Measurements from ENCODE around the gene RCC2. TPM values are rescaled to one million over a fixed set of nuclear protein-coding genes. Genes with fewer than 3 reads are reported as not detected.

Gene RCC2
- total RNA-seq, 1 donor from 2014 or later: 57.2 TPM

DNA sequence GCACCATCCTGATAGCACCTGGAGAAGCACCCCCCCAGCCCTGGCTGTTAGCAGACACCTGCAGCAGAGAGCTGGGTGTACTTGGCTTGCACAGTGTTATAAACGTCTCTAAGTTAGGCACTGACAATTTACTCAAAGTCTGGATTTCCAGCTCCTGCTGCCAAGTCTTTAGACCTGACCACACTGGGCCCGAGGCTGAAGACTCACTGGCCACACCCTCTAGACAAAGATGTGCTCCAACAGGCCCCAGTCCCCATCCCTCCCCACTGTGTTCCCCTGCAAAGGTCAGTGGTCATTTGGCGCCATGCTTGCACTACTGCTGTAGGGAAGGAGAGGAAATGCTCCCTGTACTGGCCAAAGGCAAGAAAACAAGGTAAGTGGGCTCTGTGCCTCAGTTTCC is 36.4 kb downstream of the RCC2 start:
- DNase-seq (ENCODE audit: low spot score in 2 of 2): no peak
- Histone ChIP-seq H3K36me3 (peaks cover under 1 to 2% of the 10 kb centered on the region in 2 donors), H3K4me3 (no peak overlapping the region), H3K27ac (no peak overlapping the region), H3K9me3 (no peaks in the 10 kb centered on the region), H3K4me1 (no peaks in the 10 kb centered on the region), H3K27me3 (no peaks in the 10 kb centered on the region)
- TF ChIP-seq, protein P1, sequence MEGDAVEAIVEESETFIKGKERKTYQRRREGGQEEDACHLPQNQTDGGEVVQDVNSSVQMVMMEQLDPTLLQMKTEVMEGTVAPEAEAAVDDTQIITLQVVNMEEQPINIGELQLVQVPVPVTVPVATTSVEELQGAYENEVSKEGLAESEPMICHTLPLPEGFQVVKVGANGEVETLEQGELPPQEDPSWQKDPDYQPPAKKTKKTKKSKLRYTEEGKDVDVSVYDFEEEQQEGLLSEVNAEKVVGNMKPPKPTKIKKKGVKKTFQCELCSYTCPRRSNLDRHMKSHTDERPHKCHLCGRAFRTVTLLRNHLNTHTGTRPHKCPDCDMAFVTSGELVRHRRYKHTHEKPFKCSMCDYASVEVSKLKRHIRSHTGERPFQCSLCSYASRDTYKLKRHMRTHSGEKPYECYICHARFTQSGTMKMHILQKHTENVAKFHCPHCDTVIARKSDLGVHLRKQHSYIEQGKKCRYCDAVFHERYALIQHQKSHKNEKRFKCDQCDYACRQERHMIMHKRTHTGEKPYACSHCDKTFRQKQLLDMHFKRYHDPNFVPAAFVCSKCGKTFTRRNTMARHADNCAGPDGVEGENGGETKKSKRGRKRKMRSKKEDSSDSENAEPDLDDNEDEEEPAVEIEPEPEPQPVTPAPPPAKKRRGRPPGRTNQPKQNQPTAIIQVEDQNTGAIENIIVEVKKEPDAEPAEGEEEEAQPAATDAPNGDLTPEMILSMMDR (IDR thresholded peaks at IDR 0.05): no peak
- intact Hi-C loops (cut with DNase I): no loop called here

GRCh38 chr1:17401841-17402240 is 37.6 kb downstream of the RCC2 start:
- H3K27ac ChIP-seq: no peak overlapping the region
- no peak overlapping the region for H3K4me3 ChIP-seq
- no peaks in the 10 kb centered on the region for H3K4me1 ChIP-seq
- no peaks in the 10 kb centered on the region for H3K9me3 ChIP-seq
- DNase-seq (ENCODE audit: low spot score in 2 of 2): no peak
- TF ChIP-seq, protein P1 (IDR thresholded peaks at IDR 0.05): no peak
- no peaks in the 10 kb centered on the region for H3K36me3 ChIP-seq
- H3K27me3 ChIP-seq: no peaks in the 10 kb centered on the region
- intact Hi-C loops (cut with DNase I): no loop called here

GRCh38 chr1:17400725-17401341 is 38.6 kb downstream of the RCC2 start:
- Histone ChIP-seq H3K4me1 (no peaks in the 10 kb centered on the region), H3K9me3 (no peaks in the 10 kb centered on the region), H3K4me3 (no peak overlapping the region), H3K27ac (no peak overlapping the region), H3K27me3 (no peaks in the 10 kb centered on the region), H3K36me3 (no peaks in the 10 kb centered on the region)
- DNase-seq (ENCODE audit: low spot score in 2 of 2): no peak
- TF ChIP-seq, protein P1 (IDR thresholded peaks at IDR 0.05): no peak
- intact Hi-C loops (cut with DNase I): no loop called here

GRCh38 chr1:17397910-17398695 is 41.4 kb downstream of the RCC2 start:
- TF ChIP-seq, protein P1 (IDR thresholded peaks at IDR 0.05): no peak
- Histone ChIP-seq H3K27me3 (no peaks in the 10 kb centered on the region), H3K27ac (no peak overlapping the region), H3K4me1 (no peaks in the 10 kb centered on the region), H3K9me3 (no peaks in the 10 kb centered on the region), H3K4me3 (no peak overlapping the region), H3K36me3 (no peaks in the 10 kb centered on the region)
- no peak for DNase-seq (ENCODE audit: low spot score in 2 of 2)
- intact Hi-C loops (cut with DNase I): no loop called here

- Histone ChIP-seq H3K36me3 (no peaks in the 10 kb centered on the region), H3K27ac (no peak overlapping the region), H3K4me1 (no peaks in the 10 kb centered on the region), H3K9me3 (no peaks in the 10 kb centered on the region), H3K4me3 (no peak overlapping the region), H3K27me3 (no peaks in the 10 kb centered on the region)
- intact Hi-C loops (cut with DNase I): no loop called here
- TF ChIP-seq, protein P1 (IDR thresholded peaks at IDR 0.05): no peak
- no peak for DNase-seq (ENCODE audit: low spot score in 2 of 2)
Observed at GRCh38 chr1:17393230-17393629, 46.2 kb downstream of the RCC2 start.
